GF-D8 (cell line): Measurements from ENCODE around the gene LYAR.
"Not testable (repeated sequence)": the region's sequence is repeated elsewhere in the genome, so short reads cannot be mapped to it uniquely, and the experiment has no call there.

Experiments
- DNase-seq: peaks from one replicate; lab custom pipeline; 2025; lab: John Stamatoyannopoulos, UW

The LYAR gene

DNA sequence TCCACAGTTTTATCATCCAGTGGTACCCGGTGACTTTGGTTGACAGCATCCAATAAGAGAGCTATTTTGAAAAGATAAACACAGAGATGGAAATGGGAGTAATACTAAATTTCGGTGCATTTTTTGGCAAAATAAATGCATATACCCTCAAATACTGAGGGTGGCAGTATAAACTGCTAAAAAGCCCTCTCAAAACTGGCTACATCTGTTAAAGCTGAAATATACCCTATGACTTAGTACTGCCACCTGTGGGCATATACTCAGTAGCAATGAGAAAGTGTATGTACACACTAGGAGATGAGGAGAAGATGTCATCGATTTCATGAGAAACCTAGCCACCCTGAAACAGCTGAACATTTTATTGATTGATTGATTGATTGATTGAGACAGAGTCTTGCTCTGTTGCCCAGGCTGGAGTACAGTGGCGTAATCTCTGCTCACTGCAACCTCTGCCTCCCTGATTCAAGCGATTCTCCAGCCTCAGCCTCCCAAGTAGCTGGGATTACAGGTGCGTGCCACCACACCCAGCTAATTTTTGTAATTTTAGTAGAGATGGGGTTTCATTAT lies 29.7 kb downstream of the LYAR start:
- DNase-seq: peak; percentile 64

DNA sequence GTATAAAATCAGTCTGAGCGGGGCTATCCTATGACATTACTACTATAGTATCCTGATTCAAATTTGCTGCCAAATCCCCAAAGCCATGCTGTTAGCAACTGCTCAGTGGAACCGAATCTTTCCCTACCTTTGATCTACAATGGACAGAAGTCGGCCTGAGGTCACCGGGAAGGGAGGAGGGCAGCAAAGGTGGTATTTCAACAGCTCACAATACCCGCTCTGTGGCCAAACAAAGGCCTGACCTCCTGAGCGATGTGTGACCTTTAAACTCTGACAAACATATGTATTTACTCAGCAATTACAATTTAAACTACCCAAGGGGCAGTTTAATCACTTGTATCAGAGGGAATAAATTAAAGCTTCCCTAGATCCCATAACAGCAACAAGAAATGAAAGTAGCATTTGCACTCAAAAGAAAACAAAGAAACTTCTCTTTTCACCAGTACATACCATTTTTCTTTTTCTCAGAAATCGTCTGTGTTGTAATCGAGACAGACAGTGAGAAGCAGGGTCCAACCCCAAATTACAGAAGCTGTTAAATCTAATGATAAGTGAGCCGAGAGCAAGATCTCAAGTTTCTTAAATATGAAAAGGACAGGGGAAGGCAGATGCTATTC lies 30.4 kb downstream of the LYAR start:
- DNase-seq: peak; percentile 16

DNA sequence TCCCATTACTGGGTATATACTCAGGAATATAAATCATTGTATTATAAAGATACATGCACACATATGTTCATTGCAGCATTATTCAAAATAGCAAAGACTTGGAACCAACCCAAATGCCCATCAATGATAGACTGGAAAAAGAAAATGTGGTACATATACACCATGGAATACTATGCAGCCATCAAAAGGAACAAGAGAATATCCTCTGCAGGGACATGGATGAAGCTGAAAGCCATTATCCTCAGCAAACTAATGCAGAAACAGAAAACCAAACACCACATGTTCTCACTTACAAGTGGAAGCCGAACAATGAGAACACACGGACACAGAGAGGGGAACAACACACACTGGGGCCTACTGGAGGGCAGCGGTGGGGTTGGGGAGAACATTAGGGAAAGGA lies 32.2 kb downstream of the LYAR start:
- DNase-seq: not testable (repeated sequence)

DNA sequence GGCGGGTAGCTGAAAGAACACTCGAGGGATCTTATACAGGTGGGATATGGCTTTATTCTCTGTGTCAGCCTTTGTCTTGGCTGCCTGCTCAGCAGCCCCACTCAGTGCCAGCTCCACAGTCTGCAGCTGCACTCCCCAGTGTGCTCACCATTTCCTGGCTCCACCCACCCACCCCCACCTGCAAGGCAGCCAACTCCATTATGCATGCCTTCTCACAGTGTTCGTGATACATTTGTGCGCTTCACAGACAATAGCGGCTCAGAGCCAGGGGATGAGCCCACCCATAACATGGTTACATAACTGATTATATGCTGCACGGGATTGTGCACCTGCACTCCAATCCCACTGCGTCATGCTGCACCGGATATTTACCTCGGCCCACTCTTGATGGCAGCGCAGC lies 33.2 kb downstream of the LYAR start:
- no peak for DNase-seq

DNA sequence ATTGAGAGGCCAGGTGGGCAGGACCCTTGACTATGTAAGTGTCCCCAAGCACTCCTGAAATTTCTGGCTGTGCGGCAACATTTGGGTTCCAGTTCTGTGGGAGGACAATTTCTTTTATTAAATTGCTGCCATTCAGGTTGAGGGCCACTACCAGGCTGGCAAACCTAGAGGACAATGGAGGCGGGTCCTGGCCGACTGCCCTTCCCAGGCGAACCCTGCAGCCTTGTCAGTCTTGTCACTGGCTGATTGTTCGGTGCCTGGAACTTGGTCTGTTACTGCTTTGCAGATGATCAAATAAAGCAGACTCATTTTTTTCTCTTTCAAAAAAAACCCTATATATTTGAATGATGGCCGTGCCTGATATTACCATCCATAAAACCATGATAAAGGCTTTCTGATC lies 35.3 kb downstream of the LYAR start:
- no peak for DNase-seq

DNA sequence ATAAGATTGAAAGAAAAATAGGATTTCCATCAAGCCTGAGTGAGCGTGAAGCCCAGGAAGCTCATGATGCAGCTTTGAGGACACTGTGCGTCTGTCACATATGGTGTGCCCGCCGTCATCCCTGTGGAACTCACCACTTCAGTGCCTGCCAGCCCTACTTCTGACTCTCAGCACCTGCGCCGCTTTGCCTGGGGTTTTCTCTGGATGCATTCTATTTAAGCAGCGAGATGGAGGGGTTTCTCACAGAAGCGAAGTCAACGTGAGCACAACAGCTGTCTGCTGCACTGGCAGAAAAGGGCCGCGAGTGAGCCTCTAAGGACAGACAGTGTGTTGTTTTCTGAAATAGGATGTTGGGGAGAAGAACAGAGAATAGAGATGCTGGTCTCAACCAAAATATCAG lies 35.8 kb downstream of the LYAR start:
- DNase-seq: no peak

DNA sequence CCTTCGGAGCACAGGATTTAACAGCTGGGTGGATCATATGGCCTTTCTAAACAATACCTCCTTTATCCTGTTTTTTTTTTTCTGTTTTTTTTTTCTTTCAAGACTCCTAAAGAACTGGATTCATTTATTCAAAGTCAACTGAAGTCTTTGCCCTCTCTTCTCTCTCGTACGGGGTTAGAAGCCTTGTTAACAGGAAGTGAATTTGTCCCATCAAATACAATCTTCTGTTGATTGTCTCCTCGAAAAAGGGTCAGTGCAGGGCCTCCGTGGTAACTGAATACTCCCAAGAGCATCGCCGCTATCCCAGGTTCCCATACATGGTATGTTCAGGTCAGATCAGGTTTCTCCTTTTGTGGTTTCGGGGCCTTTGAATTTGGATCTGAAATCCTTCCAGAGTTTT lies 40.1 kb downstream of the LYAR start:
- no peak for DNase-seq

DNA sequence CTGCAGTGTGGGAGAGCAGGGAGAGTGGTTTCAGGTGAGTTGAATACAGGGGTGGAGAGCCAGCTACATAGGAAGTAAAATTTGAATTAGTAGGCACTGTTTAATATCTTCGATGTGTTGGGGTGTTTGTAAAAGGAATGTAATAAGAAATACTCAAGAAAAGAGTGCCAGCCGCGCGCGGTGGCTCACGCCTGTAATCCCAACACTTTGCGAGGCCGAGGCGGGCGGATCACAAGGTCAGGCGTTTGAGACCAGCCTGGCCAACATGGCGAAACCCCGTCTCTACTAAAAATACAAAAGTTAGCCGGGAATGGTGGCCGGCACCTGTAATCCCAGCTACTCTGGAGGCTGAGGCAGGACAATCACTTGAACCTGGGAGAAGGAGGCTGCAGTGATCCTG lies 40.6 kb downstream of the LYAR start:
- DNase-seq: not testable (repeated sequence)

DNA sequence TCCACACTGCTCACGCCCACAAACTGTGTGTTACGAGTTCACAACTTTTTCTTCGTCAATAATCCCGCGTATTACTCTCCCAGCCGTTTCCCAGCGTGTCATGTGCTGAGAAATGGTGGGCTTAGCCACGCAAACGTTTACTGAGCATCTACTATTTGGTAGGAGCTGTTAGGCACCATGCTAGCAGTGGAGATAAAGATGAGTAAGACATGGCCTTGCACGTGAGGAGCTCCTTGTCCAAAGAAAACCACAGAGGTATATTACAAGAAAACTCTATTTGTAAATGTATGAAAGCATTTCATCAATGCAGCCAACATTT lies 41.1 kb downstream of the LYAR start:
- DNase-seq: no peak

DNA sequence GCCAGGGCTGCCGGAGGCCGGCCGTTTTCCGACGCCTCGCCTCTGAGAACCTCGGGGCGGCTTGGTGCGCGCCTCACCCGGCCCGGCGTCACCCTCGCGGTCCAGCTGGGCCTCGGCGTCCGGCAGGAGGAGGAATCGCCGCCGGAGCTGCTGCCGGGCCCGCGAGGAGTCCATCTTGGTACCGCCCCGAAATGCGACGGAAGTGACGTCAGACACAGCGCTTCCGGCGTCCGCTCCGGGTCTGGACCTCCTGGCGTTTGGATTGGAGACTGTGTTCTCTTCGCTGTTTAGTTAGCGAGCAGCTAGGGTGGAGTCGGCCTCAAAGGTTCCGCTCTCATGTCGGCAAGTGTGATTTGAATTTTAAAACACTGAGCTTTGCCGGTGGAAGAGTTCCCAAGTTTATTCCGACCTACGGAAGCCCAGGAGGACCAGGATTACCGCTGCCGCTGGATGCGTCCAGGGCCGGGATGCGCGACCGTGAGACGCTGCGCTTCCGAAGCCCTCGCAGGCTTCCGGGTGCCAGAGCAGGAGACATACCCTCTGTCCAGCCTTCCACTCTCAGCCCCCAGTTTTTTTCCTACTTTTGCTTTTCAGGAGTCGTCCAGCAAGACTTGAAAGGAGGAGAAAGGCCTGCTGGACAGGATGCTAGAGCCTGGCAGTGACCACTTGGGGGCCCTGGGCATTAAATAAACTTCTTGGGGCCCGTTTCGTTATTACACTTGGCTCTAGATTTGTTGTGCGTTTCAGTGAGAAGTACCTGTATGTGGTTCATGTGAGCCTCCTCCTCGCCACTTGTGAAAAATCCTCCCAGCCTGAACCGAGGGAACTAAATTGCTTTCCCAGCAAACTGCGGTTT lies 41.7 kb downstream of the LYAR start, which contains the start of gene TMEM128:
TMEM128 (minus strand) TSS at position 195 of the 856 bp plus-strand sequence; CDS start at position 174, 21 bp downstream.
- peak; percentile 78 for DNase-seq

DNA sequence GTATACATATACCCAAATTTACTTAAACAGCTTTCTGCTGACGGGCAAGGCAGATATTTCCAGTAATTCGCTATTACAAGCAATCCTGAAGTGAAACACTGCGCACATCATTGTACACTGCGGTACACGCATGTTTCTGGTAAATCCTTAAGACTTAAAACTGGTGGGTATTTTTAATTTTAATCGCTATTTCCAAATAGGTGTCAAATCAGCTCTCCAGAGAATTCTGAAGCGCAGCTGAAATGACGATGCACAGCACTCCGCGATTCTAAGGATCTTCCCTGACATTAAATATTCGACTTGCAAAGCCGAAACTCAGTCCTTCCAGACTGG lies 42.3 kb downstream of the LYAR start:
- DNase-seq: no peak

DNA sequence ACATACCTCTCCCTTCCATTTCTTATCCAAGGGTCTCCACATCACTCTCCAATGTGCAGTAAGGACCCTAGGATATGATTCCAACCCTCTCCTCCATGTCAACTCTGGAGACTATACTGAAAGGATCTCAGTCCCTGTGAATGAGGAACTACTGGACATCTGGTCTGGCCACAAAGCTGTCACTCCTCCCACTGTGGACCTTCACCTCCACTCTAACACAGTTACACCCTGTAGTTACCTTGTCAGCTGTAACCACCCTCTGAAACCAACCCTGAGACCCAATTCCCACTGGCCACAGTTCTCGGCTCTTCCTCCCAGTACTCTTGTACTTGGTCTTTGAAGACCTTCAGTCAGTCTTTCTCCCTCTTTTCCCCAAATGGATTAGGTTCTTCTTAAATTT lies 44.8 kb downstream of the LYAR start:
- DNase-seq: no peak

DNA sequence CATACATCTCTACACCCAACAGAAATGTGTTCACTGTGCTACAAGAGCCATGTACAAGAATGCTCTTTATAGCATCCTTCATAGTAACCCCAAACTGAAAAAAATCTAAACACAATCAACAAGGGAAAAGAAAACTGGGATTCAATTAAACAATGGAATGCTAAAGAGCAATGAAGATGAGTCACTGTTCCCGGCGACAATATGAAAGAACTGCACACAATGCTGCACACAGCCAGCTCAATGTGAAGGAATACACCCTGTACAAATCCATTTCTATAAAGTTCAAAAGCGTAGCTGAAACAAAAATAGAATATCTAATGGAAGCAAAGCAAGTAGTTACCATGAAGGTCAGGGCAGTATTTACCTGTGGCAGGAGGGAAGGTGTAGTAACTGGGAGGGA lies 50.4 kb downstream of the LYAR start:
- DNase-seq: not testable (repeated sequence)

DNA sequence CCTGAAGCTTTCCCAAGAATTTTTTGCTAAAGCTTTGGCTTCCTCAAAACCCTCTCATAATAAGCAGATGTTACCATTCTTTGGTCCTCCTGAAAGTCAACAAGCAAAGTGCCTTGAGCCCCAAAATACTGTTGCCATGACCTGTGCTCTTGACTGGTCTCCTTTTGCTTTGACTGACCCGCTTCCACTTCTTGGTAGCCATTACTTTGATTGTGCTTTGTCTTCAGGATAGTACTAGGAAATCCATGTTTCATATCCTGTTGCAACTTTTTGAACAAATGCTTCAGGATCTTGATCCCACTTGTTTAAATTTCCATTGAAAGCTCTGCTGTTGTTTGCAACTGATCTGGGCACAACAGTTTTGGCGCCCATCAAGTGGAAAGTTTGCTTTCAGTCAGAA lies 56.3 kb downstream of the LYAR start:
- DNase-seq: no peak

DNA sequence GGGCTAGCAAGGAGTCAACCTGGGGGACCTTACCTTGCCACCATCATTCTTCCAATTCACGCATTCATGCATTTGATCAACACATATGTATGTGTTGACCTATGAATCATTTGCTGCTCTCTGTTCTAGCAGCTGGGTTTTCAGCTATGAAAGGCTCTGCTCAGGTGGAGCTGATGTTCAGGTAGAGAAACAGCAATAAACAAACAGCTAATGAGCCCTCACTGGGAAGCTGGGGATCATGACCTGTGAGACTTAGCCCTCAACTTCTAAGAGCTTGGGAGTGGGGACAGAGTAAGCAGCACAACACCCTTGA lies 61.6 kb downstream of the LYAR start:
- DNase-seq: no peak

DNA sequence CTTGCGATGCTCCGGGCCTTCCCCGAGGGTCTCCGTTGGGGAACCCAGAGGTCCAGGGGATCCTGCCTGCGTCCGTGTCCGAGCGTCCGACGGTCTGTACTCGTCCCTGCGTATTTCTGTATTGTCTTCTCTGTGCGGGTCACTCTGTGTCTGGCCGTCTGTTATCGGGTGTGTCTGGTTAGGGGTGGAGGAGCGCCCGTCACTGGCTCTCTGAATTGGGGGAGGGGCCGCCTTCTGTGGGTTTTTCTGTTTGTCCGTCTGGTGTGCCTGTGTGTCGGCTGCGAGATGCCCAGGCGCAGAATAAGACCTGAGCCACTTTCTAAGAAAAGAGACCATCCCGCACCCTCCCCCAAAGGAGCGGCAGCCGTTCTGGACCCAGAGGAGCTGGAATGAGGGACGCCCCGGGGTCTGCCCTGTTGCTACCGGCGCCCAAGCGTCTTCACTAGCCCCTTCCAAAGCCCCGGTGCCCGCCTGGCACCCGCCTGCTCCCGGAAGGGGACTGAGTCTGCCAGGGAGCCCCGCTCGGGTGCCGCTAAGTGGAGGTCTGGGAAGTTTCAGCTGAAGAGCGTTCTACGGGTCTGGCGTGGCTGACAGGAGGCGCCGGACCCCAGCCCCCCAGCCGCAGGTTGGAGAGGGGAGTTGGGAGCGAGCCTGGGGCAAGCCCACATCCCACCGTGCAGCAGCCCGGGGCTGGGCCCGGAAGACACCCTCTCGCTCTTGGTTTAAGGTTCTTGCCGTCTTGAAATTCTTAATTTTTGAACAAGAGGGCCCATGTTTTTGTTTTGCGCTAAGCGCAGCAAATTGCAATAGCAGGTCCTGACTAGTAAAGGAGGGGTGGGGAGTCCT lies 62.2 kb downstream of the LYAR start:
- DNase-seq: no peak

DNA sequence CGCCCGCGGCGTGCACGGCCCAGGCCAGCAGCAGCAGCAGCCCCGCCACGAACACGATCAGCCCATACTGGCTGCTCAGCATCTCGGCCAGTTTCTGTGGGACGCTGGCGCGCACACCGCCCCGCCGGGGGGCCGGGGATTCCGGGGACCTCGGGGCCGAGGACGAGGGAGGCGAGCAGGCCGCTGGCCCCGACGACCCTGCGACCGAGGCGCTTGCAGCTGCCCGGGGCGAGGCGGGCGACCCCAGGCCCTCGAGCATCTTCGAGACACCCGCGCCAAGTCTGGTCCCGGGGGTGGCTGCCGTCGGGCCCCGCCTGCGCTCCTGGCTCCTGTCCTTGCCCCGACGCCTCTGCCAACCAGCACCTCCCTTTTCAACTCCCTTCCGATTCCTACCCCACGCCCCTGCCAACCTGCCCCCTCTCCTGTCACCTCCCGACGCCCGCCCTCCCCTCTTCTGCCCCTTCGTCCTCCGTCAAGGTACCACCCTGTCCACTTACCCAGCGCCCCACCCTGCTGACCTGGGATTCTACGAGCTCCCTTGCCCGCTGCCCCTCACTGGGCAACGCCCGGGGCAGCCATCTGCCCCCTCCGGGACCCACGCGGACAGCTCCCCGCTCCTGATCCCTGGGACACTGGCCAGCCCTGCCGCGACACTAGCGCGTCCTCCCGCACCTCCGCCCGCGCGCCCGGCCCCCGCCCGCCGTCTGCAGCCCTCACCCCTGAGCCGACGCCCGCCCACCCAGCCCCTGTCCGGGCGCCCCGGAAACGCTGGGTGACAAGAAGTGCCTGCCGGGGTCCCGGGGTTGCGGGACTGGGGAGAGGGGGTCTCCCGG lies 63.1 kb downstream of the LYAR start, which contains the start of gene OTOP1:
OTOP1 (minus strand) TSS at position 324 of the 833 bp plus-strand sequence; CDS start at position 259, 65 bp downstream.
- DNase-seq: no peak

DNA sequence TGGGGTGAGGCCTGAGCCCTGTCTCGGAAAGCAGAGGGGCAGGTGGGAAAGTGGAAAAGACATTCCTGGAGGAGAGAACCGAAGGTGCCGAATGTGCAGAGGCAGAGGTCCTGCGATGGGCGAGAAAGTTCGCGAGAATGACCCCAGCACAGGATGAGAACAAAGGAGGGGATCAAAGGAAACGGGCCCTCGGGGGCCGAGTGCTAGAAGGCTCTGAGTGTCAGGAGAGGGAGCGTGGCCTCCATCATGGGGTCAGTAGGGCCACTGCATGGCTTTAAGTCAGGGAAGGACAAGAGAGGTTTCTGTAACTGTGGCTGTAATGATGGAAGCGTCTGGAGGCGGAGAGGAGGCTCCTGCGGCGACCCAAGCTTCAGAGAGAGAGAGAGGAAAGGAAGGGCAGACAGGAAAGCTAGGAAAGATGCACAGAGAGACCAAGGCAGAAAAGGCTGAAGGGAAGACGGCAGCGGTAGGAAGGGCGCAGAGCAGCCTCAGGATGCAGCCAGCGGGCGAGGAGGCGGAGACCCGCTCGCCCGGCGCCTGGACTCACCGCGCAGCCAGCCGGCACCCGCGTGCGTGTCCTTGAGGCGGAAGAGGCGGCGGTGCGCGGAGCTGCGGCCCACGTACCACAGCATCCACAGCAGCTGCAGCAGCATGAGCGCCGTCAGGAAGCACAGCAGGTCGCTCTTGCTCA lies 63.9 kb downstream of the LYAR start:
- no peak for DNase-seq
